Subcutaneous abdominal adipose tissue (tissue), 5 donors: Measurements from ENCODE around the gene SLC44A2.

Experiments
- H3K27ac ChIP-seq: one replicate; pipeline ENCODE4 v1.7.0; 2013; ENCODE audit warnings: low read depth, mild to moderate bottlenecking, inconsistent platforms, low read length, moderate library complexity
- H3K27me3 ChIP-seq, 5 donors: one replicate each; pipeline ENCODE4 v1.7.0; 2013; ENCODE audit warnings: low read length in 5 of 5, inconsistent platforms in 1 of 5; ENCODE audit not compliant: control insufficient read depth in 5 of 5, insufficient read depth in 4 of 5
- H3K36me3 ChIP-seq, 5 donors: one replicate each; pipeline ENCODE4 v1.7.0; 2013; ENCODE audit warnings: low read length in 5 of 5; ENCODE audit not compliant: control insufficient read depth in 5 of 5, insufficient read depth in 5 of 5
- H3K4me1 ChIP-seq, 5 donors: one replicate each; pipeline ENCODE4 v1.7.0; 2013; ENCODE audit warnings: low read length in 5 of 5, mild to moderate bottlenecking in 3 of 5, moderate library complexity in 1 of 5; ENCODE audit not compliant: control insufficient read depth in 5 of 5, insufficient read depth in 5 of 5
- H3K4me3 ChIP-seq, 5 donors: one replicate each; pipeline ENCODE4 v1.7.0; 2013; ENCODE audit warnings: low read length in 5 of 5, low read depth in 1 of 5
- H3K9ac ChIP-seq, 5 donors: one replicate each; pipeline ENCODE4 v1.7.0; 2013; ENCODE audit warnings: low read length in 5 of 5, mild to moderate bottlenecking in 4 of 5, moderate library complexity in 3 of 5
- H3K9me3 ChIP-seq, 5 donors: one replicate each; pipeline ENCODE4 v1.7.0; 2013; ENCODE audit warnings: low read length in 5 of 5; ENCODE audit not compliant: control insufficient read depth in 5 of 5
- donor health status: healthy.
- donor health status: healthy.
- donor health status: healthy.
- donor health status: healthy.
- donor health status: healthy.

SLC44A2 gene

DNA sequence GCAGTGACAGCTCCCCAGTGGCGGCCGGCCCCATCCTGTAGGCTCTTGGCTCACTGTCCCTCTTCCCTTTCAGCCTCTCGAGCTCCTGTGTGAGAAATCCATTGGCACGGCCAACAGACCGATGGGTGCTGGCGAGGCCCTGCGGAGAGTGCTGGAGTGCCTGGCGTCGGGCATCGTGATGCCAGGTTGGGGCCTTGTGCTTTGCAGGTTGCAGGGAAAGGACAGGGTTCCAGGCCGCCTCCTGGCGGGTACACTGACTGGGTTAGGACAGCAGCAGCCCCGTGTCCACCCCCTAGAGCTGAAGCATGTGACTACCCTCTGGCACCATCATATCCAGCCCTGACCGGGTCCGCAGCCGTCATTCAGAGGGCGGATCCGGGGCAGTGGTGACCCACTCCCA lies 54.4 kb downstream of the SLC44A2 start:
- Histone ChIP-seq H3K9me3 (no peaks in the 10 kb centered on the region), H3K4me3 (no peak overlapping the region), H3K9ac (no peak overlapping the region), H3K4me1 (no peaks in the 10 kb centered on the region), H3K27me3 (no peaks in the 10 kb centered on the region), H3K36me3 (peaks cover 9 to 92% (median 87%) of the 10 kb centered on the region in 5 donors), H3K27ac (no peak overlapping the region)

GRCh38 chr19:10680545-10681135 lies 55.3 kb downstream of the SLC44A2 start:
- H3K4me3 ChIP-seq = no peak overlapping the region
- peaks cover 12 to 93% (median 90%) of the 10 kb centered on the region in 5 donors for H3K36me3 ChIP-seq
- H3K4me1 ChIP-seq = no peaks in the 10 kb centered on the region
- H3K9me3 ChIP-seq = no peaks in the 10 kb centered on the region
- H3K9ac ChIP-seq = no peak overlapping the region
- H3K27ac ChIP-seq = no peak overlapping the region
- H3K27me3 ChIP-seq = no peaks in the 10 kb centered on the region

DNA sequence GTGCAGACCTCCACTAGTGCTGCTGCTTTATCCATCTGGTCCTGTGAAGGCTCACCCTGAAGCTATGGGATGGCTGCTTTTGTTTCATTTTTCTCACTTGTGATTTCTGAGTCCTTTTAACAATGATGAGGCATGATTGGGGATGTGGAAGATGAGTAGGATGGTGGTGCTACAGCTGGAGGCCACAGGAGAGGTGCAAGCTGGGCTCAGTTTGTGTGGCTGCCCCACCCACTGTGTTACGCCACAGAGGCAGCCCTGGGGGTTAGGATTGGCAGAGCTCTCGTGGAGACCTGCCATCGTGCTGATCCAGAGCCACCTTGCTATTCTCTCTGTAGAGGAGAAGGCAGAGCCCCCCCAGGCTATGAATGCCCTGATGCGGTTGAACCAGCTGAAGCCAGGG lies 56.3 kb downstream of the SLC44A2 start:
- H3K4me1 ChIP-seq = no peaks in the 10 kb centered on the region
- no peaks in the 10 kb centered on the region for H3K27me3 ChIP-seq
- H3K9ac ChIP-seq = no peak overlapping the region
- H3K9me3 ChIP-seq = no peaks in the 10 kb centered on the region
- H3K4me3 ChIP-seq = no peak overlapping the region
- H3K36me3 ChIP-seq = peaks cover 12 to 98% (median 97%) of the 10 kb centered on the region in 5 donors
- no peak overlapping the region for H3K27ac ChIP-seq

DNA sequence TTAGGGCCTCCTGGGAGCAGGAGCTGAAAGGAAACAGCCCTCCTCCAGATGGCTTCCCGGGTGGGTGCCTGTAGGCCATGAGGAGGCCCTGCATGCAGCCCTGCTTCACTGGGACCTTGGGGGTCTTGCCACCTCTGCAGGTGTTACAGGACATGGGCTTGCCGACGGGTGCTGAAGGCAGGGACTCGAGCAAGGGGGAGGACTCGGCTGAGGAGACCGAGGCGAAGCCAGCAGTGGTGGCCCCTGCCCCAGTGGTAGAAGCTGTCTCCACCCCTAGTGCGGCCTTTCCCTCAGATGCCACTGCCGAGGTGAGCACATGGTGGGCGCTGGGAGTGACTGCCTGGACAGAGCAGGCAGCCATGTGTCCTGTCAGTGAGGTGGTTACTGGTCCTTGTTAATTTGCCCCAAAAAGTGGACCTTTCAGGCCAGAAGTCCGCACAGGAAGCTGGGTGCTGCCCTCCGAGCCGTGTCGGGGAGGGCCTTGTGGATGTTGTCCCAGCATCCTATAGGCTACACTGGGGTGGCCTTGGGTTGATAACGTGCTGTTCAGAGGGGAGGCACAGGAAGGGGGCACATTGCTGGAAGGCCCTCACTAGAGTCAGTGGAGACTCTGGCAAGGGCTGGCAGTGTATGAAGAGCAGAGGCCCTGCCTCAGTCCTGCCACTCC lies 57.2 kb downstream of the SLC44A2 start:
- no peak overlapping the region for H3K27ac ChIP-seq
- no peaks in the 10 kb centered on the region for H3K27me3 ChIP-seq
- H3K9me3 ChIP-seq = no peaks in the 10 kb centered on the region
- H3K36me3 ChIP-seq = peaks cover 9 to 97% (median 96%) of the 10 kb centered on the region in 5 donors
- H3K4me3 ChIP-seq = no peak overlapping the region
- no peaks in the 10 kb centered on the region for H3K4me1 ChIP-seq
- no peak overlapping the region for H3K9ac ChIP-seq

DNA sequence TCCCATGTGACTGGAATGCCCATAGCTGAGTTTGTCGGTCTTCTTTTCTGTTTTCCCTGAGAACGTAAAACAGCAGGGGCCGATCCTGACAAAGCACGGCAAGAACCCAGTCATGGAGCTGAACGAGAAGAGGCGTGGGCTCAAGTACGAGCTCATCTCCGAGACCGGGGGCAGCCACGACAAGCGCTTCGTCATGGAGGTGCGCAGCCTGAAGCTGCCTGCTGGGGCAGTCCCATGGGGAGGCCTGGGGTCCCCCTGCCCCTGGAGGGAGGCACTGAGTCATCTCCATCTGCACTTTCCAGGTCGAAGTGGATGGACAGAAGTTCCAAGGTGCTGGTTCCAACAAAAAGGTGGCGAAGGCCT lies 57.7 kb downstream of the SLC44A2 start:
- H3K4me1 ChIP-seq = no peaks in the 10 kb centered on the region
- no peak overlapping the region for H3K9ac ChIP-seq
- no peaks in the 10 kb centered on the region for H3K27me3 ChIP-seq
- no peaks in the 10 kb centered on the region for H3K9me3 ChIP-seq
- peaks cover 9 to 97% (median 96%) of the 10 kb centered on the region in 5 donors for H3K36me3 ChIP-seq
- H3K4me3 ChIP-seq = no peak overlapping the region
- H3K27ac ChIP-seq = no peak overlapping the region

DNA sequence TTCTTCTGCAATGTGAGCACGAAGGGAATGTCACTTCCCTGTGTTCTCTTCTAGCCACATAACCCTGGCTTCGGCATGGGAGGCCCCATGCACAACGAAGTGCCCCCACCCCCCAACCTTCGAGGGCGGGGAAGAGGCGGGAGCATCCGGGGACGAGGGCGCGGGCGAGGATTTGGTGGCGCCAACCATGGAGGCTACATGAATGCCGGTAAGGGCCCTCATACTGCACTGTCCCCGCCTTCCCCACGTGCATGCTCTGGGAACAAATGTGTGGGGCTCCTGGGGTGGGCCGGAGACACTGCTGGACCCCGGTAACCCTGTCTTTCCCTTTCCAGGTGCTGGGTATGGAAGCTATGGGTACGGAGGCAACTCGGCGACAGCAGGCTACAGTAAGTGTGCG lies 58.2 kb downstream of the SLC44A2 start:
- Histone ChIP-seq H3K9ac (no peak overlapping the region), H3K27me3 (no peaks in the 10 kb centered on the region), H3K4me3 (no peak overlapping the region), H3K36me3 (peaks cover 9 to 97% (median 96%) of the 10 kb centered on the region in 5 donors), H3K27ac (no peak overlapping the region), H3K9me3 (no peaks in the 10 kb centered on the region), H3K4me1 (no peaks in the 10 kb centered on the region)

GRCh38 chr19:10685210-10685609 lies 59.9 kb downstream of the SLC44A2 start:
- no peak overlapping the region for H3K4me3 ChIP-seq
- H3K27ac ChIP-seq = no peak overlapping the region
- H3K4me1 ChIP-seq = peaks cover 0 to 6% (median 4%) of the 10 kb centered on the region in 5 donors
- no peaks in the 10 kb centered on the region for H3K9me3 ChIP-seq
- H3K27me3 ChIP-seq = no peaks in the 10 kb centered on the region
- peaks cover 9 to 97% (median 95%) of the 10 kb centered on the region in 5 donors for H3K36me3 ChIP-seq
- H3K9ac ChIP-seq = no peak overlapping the region

DNA sequence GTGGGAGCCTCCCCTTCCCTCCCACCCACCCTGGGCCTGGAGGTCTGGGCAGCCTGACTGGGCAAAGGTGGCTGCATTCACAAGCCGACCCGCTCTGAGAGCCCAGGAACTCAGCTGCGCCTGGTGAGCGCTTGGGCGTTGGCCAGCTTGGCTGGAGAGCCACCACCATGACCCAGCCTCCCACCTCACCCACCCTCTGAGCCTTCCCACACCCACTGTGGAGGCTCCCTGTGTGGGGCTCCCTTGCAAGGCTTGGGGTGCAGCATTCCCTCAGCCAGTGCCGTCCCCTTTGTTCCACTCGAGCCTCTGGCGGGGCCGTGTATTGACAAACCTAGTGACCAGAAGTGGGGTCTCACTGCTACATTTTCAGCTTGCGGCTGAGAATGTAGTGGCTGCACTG lies 60.8 kb downstream of the SLC44A2 start:
- no peak overlapping the region for H3K4me3 ChIP-seq
- no peak overlapping the region for H3K9ac ChIP-seq
- H3K27me3 ChIP-seq = no peaks in the 10 kb centered on the region
- no peaks in the 10 kb centered on the region for H3K9me3 ChIP-seq
- peaks cover 0 to 9% (median 7%) of the 10 kb centered on the region in 5 donors for H3K4me1 ChIP-seq
- no peak overlapping the region for H3K27ac ChIP-seq
- H3K36me3 ChIP-seq = peaks cover 9 to 97% (median 94%) of the 10 kb centered on the region in 5 donors

GRCh38 chr19:10686661-10687517 lies 61.5 kb downstream of the SLC44A2 start:
- Histone ChIP-seq H3K9ac (no peak overlapping the region), H3K27ac (no peak overlapping the region), H3K27me3 (no peaks in the 10 kb centered on the region), H3K4me3 (no peak overlapping the region), H3K4me1 (peaks cover 0 to 9% (median 7%) of the 10 kb centered on the region in 5 donors), H3K9me3 (no peaks in the 10 kb centered on the region), H3K36me3 (peaks cover 9 to 97% (median 94%) of the 10 kb centered on the region in 5 donors)
